ENCODE measurements around the gene CD33. TPM values are rescaled to one million over a fixed set of nuclear protein-coding genes. Genes with fewer than 3 reads are reported as not detected.
"Not testable (repeated sequence)": the region's sequence is repeated elsewhere in the genome, so short reads cannot be mapped to it uniquely, and the experiment has no call there.

CD33 gene
- total RNA-seq, 1 donor from 2014 or later: 15.0 TPM

- intact Hi-C loops (cut with micrococcal nuclease): no loop called here
These were observed 14.6 kb upstream of the CD33 start for GRCh38 chr19:51210191-51210784.

GRCh38 chr19:51210874-51211361, 14.0 kb upstream of the CD33 start:
- intact Hi-C loops (cut with micrococcal nuclease): not testable (repeated sequence)

- intact Hi-C loops (cut with micrococcal nuclease): no loop called here
These were observed 13.0 kb upstream of the CD33 start for GRCh38 chr19:51211833-51212232.

GRCh38 chr19:51219307-51219706, 5.6 kb upstream of the CD33 start:
- intact Hi-C loops (cut with micrococcal nuclease): no loop called here

- intact Hi-C loops (cut with micrococcal nuclease): no loop called here
These were observed 4.9 kb upstream of the CD33 start for GRCh38 chr19:51219971-51220370.

GRCh38 chr19:51220996-51221395, 3.9 kb upstream of the CD33 start:
- intact Hi-C loops (cut with micrococcal nuclease): no loop called here

- intact Hi-C loops (cut with micrococcal nuclease): no loop called here
These were observed 678 bp upstream of the CD33 start for GRCh38 chr19:51224163-51224641.

- intact Hi-C loops (cut with micrococcal nuclease): loop anchor here (2.0 kb wide), 1 partner anchor 33 kb away; no protein-coding TSS in a partner anchor
These were observed 1.2 kb downstream of the CD33 start for GRCh38 chr19:51226067-51226466.

GRCh38 chr19:51227326-51227725, 2.4 kb downstream of the CD33 start:
- intact Hi-C loops (cut with micrococcal nuclease): loop anchor here (2.0 kb wide), 1 partner anchor 31 kb away; no protein-coding TSS in a partner anchor

- intact Hi-C loops (cut with micrococcal nuclease): loop anchor here (2.0 kb wide), 1 partner anchor 31 kb away; no protein-coding TSS in a partner anchor
These were observed 3.1 kb downstream of the CD33 start for GRCh38 chr19:51227966-51228365.

- intact Hi-C loops (cut with micrococcal nuclease): no loop called here
These were observed 16.0 kb downstream of the CD33 start for GRCh38 chr19:51240866-51241265.

- intact Hi-C loops (cut with micrococcal nuclease): no loop called here
These were observed 18.2 kb downstream of the CD33 start for GRCh38 chr19:51242881-51243630.

GRCh38 chr19:51246164-51246552, 21.3 kb downstream of the CD33 start:
- intact Hi-C loops (cut with micrococcal nuclease): no loop called here

GRCh38 chr19:51247972-51248590, 23.2 kb downstream of the CD33 start:
- intact Hi-C loops (cut with micrococcal nuclease): no loop called here

- intact Hi-C loops (cut with micrococcal nuclease): loop anchor here (10.0 kb wide), 2 partner anchors 46 to 74 kb away; no protein-coding TSS in a partner anchor
These were observed 26.0 kb downstream of the CD33 start, which contains the start of gene SIGLECL1 for GRCh38 chr19:51250786-51251467. Gene SIGLECL1 (plus strand): TSS chr19:51251080. CDS start chr19:51264073, 12,993 bp downstream.

GRCh38 chr19:51251468-51251820, 26.6 kb downstream of the CD33 start:
- intact Hi-C loops (cut with micrococcal nuclease): loop anchor here (10.0 kb wide), 2 partner anchors 47 to 73 kb away; no protein-coding TSS in a partner anchor

GRCh38 chr19:51252306-51253079, 27.6 kb downstream of the CD33 start:
- intact Hi-C loops (cut with micrococcal nuclease): loop anchor here (10.0 kb wide), 2 partner anchors 48 to 72 kb away; no protein-coding TSS in a partner anchor

- intact Hi-C loops (cut with micrococcal nuclease): loop anchor here (10.0 kb wide), 2 partner anchors 48 to 72 kb away; no protein-coding TSS in a partner anchor
These were observed 28.4 kb downstream of the CD33 start for GRCh38 chr19:51253088-51253806.

GRCh38 chr19:51256155-51256625, 31.3 kb downstream of the CD33 start:
- intact Hi-C loops (cut with micrococcal nuclease): loop anchor here (10.0 kb wide), 2 partner anchors 51 to 69 kb away; no protein-coding TSS in a partner anchor

Data from T-helper 2 cell treated with Interferon-gamma antibody and Interleukin-4, amounts not matched to agents 100 ng/mL and 5 ng/mL, for 36 hours (primary cell).